Activated CD4-positive, alpha-beta T cell treated with anti-CD3 and anti-CD28 coated beads, Interleukin-2, amount 50 U/mL, for 24 hours (primary cell): Measurements from ENCODE around the gene FRMD4A.
A peak's percentile ranks its signal among the peaks of the same experiment; 100 is the strongest.
"Not testable (repeated sequence)": the region's sequence is repeated elsewhere in the genome, so short reads cannot be mapped to it uniquely, and the experiment has no call there.

Experiments
- DNase-seq, 2 donors: peaks; one replicate each; pipeline ENCODE4 v3.0.0-alpha.2; 2020; ENCODE audit warnings: low read depth in 1 of 2, low spot score in 1 of 2

The FRMD4A gene

DNA sequence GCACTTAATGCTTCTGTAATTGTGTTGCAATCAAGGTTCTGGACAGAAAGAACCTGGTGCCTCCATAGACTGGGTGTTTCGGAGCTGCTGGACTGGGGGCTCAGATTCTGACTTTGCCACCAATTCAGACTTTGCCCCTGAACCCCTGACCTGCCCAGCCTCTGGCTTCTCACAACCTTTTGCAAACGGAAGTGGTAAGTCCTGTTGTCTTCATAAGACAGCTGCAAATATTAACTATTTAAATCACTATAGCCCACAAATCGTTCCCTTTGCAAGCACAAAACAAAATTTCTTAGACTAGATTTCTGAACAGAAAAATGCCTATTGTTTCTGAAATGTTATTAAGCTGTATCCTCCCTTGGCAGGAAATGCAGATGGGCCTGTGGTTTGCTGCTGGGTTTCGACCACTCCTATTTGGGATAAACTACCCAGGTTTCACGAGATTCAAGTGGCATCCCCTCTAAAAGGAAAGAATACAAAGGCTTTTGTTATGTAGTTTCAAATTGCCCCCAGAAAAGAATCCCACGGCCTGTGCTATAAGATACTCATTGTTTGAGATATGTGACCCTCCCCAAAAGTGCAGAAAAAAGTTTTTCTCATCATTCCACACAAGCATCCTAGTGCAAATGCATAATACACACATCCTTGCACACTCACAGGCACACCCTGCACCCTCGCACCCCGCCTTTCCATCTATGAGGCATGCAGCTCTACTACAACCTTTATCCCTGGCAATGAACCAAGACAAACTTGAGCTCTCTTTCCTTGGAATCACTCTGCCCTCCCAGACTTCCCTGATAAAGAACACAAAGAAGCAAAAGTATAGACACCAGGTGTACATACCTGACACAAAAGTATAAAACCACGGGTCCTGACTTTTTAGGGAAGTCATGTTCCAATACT is 534.8 kb downstream of the FRMD4A start:
- no peak for DNase-seq

DNA sequence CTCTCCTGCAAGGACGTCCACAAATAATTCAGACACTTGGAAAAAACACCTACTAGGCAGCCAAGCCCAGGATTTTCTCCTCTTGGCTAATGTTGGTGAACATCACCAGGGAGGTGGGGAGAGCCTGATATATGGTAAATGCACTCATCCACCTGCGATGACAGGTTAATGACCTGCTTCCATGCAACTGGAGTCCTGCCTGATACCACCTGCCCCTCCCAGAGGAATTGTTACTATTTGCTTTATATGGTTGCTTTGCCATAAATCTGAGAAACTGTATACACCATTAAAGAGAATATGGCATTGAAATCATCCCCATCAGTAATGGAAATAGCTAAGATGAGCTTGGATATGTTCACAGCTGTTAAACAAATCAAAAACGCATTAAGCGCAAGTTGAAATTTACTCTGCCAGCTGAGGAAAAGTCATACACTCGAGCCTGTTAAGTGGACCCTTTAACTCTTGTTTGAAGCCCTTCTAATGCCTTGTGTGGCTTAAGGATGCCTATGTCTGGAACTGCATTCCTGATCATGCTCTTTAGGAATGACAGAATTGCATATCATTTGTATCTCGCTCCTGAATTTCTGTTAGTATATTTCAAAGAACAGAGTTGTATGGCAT is 535.6 kb downstream of the FRMD4A start:
- no peak for DNase-seq

DNA sequence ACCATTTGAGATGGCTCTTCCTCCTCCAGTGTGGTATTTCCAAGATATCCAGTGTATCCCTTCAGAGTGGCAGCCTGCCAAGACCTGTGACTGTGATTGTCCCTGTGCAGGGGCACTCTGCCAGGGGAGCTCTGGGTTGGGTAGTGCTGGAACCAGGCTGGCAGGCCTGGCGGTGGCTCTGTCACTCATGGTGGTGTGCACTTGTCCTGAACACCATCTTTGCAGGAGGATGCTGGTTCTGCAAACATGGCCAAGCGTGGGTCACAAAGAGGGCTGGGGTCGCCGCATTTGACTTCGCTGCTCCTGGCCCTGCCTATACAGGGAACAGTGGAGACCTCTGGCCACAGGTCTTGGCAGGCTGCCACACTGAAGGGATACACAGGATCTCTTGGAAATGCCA is 538.7 kb downstream of the FRMD4A start:
- no peak for DNase-seq

DNA sequence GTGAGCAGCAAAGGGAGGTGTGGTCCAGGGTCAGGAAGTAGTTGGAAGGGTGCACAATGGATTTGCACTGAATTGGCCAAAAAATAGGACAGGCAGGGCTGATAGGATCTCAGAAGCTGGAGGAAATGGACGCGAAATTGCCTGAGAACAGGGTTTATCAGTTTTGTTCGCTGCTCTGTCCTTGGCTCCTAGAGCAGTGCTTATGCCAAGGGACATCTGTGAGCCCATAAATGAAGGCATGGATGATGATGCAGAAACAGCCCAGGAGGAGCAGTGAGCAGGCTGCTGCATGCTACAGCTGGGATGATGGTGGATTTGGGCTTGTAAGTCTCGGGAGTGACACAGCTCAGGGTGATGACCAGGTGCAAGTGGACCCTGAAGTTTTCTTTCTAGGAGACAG is 539.2 kb downstream of the FRMD4A start:
- DNase-seq, result no peak

DNA sequence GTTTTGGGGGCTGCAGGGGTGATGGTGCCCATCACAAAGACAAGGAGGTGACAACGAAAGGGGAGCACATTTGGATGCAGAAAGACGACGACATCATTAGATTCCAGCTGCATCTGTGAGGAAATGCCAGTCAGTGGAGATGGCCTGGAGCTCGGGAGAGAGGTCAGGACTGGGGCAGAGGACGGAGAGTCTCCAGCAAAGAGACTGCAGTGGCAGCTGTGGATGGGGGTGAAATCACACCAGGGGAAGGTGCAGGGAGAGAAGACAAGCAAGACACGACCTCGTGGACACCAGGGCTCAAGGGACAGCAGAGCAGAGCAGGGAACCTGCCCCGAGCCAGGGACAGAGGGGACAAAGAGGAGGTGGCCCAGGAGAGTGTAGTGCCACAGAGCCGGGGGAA is 540.5 kb downstream of the FRMD4A start:
- no peak for DNase-seq

DNA sequence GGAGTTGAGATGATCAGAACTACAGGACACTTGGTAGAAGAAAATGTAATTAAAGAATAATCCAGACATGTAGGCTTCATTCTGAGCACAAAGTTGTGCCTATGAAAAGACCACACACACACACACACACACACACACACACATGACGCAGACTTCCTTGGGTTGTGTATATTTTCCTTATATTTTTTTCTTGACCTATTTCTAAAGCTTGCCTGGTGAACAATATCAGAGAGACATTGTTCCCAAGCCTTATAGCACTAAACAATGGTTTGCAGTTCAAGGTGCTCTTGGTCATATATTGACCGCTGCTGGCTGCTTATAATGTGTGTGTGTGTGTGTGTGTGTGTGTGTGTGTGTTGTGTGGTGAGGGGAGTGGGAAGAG is 541.3 kb downstream of the FRMD4A start:
- DNase-seq, result no peak

DNA sequence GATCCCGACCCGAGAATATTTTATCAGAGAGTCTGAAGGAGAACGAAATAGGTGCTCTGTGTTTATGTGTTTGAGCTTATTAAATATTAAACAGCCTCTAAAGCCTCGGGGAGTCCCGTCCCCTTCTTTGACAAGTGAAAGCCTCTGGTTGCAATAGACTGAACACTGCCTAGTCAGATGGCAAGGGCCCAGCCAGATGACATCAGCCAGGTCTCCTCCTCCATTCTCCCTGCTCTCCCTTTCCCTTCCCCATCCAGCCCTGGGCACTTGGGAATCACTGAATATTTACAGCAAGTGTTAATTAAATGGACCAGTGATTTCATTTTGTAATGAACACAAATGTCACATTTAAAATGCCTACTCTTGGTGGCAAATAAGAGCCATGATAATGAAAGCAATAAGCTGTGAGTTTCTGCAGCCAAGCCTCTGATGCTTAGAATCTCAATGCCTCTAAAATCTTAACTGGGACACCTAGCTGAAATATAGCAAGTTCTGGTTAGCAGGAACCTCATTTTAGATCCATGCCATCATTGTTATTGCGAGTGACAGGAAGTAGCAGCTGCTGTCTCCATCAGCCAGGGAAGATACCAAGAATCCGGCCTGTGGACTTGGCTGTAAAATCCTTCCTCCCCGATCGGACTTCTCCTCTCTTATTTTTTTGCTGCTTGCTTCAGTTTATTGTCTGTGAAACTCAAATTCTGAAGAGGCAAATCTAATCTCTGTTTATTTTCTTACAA is 541.8 kb downstream of the FRMD4A start:
- no peak for DNase-seq

DNA sequence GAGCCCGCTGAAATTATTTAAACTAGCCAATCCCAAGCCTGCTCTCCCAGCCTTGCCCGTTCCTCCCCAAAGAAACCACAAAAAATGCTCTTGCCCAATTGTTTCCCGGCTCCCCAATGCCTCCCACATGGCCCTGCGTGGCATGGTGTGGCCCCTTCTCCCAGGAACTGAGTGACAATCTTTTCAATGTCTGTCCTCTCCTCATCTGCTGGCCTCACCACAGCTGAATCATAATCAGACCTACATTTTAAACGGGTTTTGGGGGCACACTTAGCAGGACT is 542.5 kb downstream of the FRMD4A start:
- DNase-seq, result no peak

DNA sequence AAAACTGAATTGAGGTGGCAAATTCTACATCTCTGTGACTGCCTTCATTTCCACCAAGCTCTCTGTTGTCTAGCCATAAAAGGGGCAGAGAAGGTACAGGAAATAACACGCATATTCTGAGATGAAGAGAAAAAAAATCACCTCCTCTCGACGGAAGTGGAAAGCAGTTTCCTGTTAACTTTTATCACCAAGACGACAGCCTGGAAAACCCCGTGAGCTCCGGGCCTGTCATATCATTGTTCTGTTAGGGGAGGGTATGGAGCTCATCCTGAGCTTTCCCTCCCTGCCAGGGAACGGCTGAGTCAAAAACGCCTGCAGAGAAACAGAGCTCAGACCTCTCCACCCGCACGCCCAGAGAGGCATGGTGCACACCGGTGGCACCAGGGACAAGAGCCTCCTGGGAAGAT is 543.7 kb downstream of the FRMD4A start:
- DNase-seq, result peak; percentile 26 to 74

DNA sequence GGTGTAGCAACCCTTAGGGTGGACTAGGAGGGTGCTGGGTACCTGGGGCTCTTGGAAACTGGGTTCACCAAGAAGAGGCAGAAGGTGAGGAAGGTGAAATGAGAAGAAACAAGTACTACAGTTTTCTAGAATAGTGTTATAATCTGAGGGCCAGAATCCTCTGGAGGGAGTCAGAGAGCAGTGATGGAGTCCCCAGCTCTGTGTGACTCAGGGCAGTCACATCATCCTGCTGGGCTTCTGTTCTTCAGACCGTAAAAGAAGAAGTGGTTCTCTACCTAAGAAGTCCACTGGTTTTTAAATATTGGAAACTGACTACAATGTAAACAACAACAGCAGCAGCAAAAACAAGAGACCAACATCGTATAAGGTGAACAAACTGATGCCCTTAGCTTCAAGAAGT is 546.7 kb downstream of the FRMD4A start:
- DNase-seq, result no peak

DNA sequence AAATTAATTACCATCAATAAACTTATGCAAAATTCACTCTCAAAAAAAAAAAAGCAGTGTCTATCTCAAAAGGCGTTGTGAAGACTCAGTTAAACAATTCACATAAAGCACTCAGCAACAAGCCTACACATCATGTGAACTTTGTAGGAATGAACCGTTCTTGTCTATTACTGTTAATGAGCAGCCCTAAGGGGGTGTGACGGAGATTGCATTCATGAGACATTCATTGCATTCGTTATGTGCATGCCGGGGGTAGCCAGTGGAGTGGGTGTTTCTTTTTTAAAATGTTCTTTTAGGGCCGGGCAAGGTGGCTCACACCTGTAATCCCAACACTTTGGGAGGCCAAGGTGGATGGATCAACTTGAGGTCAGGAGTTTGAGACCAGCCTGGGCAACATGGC is 551.0 kb downstream of the FRMD4A start:
- no peak for DNase-seq

DNA sequence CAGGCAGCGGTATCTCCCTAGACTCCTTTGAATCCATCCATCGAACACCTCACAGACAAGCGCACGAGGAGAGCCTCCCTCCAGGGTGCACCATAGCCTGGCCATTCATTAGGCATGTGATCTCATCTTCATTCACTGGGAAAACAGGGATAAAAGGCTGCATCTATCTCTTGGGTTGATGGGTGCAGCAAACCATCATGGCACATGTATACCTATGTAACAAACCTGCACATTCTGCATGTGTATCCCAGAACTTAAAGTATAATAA is 552.1 kb downstream of the FRMD4A start:
- DNase-seq, result not testable (repeated sequence)

DNA sequence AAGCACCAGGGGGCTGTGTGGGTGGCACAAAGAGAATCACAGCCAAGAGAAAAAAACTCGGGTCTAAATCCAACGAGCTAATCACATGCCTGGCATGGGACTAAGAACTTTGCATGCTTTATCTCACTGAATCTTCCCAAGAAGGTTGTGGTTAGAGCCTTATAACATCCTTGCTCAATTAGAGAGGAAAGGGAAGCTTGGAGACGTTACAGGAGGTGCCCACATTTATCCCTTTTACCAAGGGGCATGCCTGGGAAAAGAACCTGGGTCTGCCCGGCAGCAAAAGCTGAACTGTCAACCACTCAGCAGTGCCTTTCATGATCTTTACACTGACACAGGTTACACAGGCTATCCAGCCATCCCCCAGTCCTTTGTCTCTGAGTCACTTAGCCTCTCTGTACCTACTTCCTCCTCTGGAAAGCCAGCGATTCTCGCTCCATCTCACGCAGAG is 553.8 kb downstream of the FRMD4A start:
- no peak for DNase-seq

DNA sequence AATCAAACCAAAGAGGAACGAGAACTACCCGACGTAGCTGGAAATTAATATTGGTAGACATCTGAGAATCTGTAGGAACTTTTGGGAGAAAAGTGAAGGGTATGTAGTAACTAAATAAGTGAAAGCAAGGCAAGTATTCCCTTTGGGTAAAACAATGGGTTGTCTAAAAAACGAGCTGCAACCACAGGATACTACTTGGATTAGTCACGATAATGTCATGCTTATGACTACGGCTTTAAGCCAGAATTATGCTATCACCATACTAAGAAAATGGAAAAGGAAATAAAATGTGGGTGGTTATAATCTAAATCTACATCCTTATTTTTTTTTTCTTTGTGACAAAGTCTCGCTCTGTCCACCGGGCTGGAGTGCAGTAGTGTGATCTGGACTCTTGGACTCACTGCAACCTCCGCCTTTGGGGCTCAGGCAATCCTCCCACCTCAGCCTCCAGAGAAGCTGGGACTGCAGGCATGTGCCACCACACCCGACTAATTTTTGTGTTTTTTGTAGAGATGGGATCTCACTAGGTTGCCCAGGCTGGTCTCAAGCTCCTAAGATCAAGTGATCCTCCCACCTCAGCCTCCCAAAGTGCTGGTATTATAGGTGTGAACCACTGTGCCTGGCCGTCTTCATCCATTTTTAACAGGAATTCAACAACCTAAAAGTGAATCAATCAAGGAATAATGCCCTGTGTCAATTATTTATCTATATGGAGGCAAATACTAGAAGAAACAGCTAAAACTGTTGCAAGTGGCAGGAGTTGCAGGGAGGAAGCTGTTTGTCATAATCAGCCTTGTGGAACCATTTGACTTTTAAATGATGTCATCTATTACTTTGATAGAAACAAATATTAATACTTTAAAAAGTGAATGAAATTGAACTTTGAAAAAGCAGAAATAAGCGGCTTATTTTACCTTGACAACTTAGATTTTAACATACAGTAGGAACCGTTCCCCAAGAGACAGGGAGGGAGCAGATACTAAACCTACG is 554.6 kb downstream of the FRMD4A start:
- DNase-seq, result no peak

DNA sequence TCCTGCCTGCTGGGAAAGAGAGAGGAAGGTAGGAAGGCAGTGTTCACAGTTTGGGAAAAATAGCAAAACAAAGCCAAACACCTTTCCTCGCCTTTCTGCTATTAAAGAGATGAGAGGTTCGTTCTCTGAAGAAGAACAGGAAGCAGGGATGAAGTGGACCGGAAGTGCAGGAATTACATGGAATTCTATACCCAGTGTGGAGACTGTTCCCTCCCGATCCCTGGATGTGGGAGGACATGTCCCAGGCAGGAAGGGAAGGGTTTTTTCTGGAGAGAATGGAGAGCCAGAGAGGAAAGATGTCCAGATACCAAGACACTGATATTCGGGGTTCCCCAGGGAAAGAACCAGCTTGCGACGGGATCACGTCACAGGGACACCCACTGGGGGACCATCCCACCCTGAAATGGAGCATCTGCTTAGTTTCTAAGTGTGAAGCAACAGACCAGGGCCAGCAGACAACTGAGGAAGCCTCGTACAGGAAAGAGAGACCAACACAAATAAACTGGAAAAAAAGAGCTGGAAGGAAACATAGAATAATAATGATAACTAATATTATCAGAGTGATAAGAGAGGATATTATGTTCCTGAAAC is 556.3 kb downstream of the FRMD4A start:
- DNase-seq, result no peak

DNA sequence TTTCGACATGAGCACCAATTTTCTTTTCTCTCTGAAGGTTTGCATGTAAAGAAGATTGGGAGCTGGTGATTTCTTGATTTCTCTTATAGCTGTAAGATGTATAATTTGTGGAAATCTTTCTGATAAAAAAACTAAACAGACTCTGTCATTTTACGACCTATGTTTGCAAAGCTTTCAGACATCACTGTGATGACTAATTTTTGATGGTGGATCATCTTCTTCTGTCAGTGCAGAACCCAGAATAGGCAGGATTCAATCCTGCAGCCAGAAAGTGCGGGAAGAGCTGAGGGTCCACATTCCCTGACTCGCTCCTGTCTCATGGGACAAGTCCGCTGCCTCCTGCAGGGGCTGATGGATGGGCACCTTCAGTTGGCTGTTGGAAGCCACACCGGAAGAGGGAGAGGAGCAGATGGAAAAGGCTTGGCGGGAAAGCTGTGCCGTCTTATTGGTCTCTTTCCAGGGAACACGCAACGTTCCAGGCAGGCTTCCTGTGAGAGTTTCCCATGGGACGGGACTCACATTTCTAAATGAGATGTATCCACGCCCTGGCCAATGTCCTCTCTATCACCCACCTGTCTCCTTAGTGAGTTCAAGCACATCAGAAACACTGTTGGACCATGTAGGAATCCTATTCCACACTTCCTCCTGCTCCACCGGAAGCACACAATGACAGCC is 557.1 kb downstream of the FRMD4A start:
- DNase-seq, result no peak

DNA sequence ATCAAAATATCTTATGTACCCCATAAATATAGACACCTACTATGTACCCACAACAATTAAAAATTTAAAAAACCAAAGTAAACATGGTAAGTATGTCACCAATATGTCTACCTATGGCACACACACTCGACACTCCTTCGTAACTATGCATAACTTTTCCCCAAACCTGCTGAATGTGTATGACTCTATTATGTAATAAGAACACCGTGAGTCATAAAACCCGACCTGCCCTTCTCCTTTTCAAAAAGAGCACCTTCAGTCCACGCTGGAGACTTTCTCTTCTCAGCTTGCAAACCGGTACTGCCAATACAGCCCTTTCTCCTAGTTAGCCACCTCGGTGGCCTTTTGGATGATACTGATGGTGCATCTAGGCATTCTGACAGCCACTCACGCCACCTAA is 557.7 kb downstream of the FRMD4A start:
- no peak for DNase-seq

DNA sequence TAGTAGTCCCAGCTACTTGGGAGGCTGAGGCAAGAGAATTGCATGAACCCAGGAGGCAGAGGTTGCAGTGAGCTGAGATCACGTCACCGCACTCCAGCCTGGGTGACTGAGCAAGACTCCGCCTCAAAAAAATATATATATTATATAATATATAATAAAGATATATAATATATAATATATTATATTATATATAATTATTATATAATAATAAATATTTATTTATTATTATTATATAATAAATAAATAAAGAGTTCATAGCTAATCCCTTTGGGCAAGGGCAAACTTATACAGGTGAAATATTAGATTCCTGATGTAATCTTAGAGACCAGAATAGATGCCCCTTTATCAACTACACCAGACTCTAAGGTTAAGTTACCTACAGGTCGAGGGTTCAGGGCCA is 558.7 kb downstream of the FRMD4A start:
- no peak for DNase-seq

DNA sequence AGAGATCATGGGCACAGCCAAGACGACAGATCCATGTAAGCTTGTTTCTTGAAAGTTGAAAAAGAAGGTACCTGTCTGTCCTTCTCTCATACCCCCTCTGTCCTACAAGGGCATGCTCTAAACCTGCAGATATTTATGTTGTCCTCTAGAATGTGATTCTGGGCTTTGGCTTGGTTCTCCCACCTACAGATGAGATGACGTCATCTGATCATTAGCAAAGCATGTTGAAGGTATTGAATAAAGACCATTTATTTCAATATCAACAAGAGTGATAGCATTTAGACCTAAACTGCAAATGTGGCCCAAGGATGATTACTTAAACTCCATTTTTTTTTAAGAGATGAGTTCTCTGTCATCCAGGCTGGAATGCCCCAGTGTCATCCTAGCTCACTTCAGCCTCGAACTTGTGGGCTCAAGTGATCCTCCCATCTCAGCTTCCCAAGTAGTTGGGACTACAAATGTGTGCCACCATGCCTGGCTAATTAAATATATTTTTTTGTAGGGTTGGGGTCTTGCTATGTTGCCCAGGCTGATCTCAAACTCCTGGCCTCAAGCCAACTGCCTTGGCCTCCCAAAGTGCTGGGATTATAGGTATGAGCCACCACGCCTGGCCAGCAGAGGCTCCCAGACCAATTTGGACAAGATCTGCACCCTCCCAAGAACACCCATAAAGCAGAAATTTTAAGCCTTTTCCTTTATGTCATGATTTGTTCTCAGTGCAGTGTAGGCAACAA is 559.8 kb downstream of the FRMD4A start:
- DNase-seq, result no peak

DNA sequence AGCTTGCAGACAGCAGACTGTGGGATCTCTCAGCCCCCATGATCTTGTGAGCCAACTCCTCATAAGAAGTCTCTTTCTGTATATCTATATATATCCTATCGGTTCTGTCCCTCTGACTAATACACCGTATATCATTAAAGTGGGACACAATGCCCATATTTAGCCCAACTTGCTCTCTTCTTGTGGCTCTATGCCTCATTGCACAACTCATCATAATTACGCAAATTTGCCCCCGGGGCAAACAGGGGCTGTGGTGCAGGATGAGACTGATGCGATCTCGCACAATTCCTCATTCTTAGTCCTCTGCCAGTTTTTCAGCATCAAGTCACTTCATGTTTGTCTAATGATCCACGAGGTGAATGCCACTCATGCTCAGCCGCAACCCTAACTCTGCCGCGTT is 560.8 kb downstream of the FRMD4A start:
- DNase-seq, result no peak
